Thyroid gland (tissue), 4 donors: Measurements from ENCODE around the gene NOP16. TPM values are rescaled to one million over a fixed set of nuclear protein-coding genes. Genes with fewer than 3 reads are reported as not detected.

ENCODE experiments used
- DNase-seq, 2 donors: peaks; one replicate each; pipeline ENCODE4 v3.0.0-alpha.2; 2019
- H3K27ac ChIP-seq, 3 donors: fragments of 200-600 bp; sonication (generic); 1 replicate in 2 of 3; 2 replicates in 1 of 3; pipeline ENCODE4 v1.5.1; 2016 to 2019; ENCODE audit warnings: mild to moderate bottlenecking in 1 of 3, moderate library complexity in 1 of 3
- H3K27me3 ChIP-seq: fragments of 200-600 bp; sonication (generic); one replicate; pipeline ENCODE4 v1.5.1; 2019
- H3K36me3 ChIP-seq, 2 donors: fragments of 200-600 bp; sonication (generic); one replicate each; pipeline ENCODE4 v1.5.1; 2016 to 2019
- H3K4me1 ChIP-seq, 2 donors: fragments of 200-600 bp; sonication (generic); one replicate each; pipeline ENCODE4 v1.5.1; 2017 to 2019
- H3K4me3 ChIP-seq, 3 donors: fragments of 200-600 bp; sonication (generic); replicated peaks in 1 of 3; 1 replicate in 2 of 3; 2 replicates in 1 of 3; pipeline ENCODE4 v1.5.1; 2016; ENCODE audit warnings: mild to moderate bottlenecking in 1 of 3
- H3K9me3 ChIP-seq: fragments of 200-600 bp; sonication (generic); one replicate; pipeline ENCODE4 v1.5.1; 2017
- CTCF ChIP-seq, 6 experiments: fragments of 200-600 bp in 3 of 6; fragments of 450-650 bp in 3 of 6; sonication (generic) in 3 of 6; IDR thresholded peaks; one replicate each; pipeline ENCODE4 v1.5.1; 2016 to 2019; ENCODE audit warnings: antibody characterized with exemption in 6 of 6, mild to moderate bottlenecking in 2 of 6, inconsistent platforms in 1 of 6, moderate library complexity in 1 of 6
- POLR2A ChIP-seq, 2 donors: fragments of 450-650 bp; IDR thresholded peaks; one replicate each; pipeline ENCODE4 v1.6.1; 2017; ENCODE audit warnings: antibody characterized with exemption in 2 of 2, mild to moderate bottlenecking in 2 of 2, moderate library complexity in 1 of 2
- WGBS, 2 donors: methylation state at CpG; one replicate each; pipeline ENCODE4 v1.1.5; 2017; 5-methylcytosine and 5-hydroxymethylcytosine counted together
- intact Hi-C: fragments of 100-400 bp; cut with DNase I; formaldehyde crosslinking; loops from one replicate; pipeline ENCODE4 v1.15.1; 2023
- total RNA-seq, 4 donors: library from RNA; depleted of rRNA; stranded (reverse); fragments of >200 nt; gene quantifications; one replicate each; pipeline ENCODE4 v1.2.3, GENCODE V29; 2016

Gene NOP16
- total RNA-seq = 10 to 100 TPM in 2 of 4 donors, 1 to 10 TPM in 2; 4.7 to 13.7 (median 8.2) TPM

- H3K36me3 ChIP-seq = peaks cover 21 to 30% of the 10 kb centered on the region in 2 donors
- peak within 1 kb of the TSS; percentile 93 to 97 (median 96) for H3K27ac ChIP-seq
- 0 to 1% methylated on average over 34 to 46 of the region's 47 CpGs for WGBS, 2 donors
- TF ChIP-seq CTCF (IDR thresholded peaks at IDR 0.05) (peak in 2 of 6 experiments; percentile 29 to 42), POLR2A (IDR thresholded peaks at IDR 0.05) (peak in 1 of 2 donors; percentile 41)
- no peaks in the 10 kb centered on the region for H3K9me3 ChIP-seq
- DNase-seq = peak; percentile 100
- intact Hi-C loops = no loop called here
- H3K27me3 ChIP-seq = no peaks in the 10 kb centered on the region
- H3K4me3 ChIP-seq = peak within 1 kb of the TSS; percentile 60 to 90 (median 70)
- H3K4me1 ChIP-seq = peaks cover 8 to 19% of the 10 kb centered on the region in 2 donors
Observed at GRCh38 chr5:176388444-176389134, at the start of gene NOP16, which contains the start of gene HIGD2A. Gene NOP16 (minus strand): TSS chr5:176388598. CDS start chr5:176388539, 59 bp downstream. Gene HIGD2A (plus strand): TSS chr5:176388751. CDS start chr5:176388820, 69 bp downstream.

- no peak for DNase-seq
- TF ChIP-seq POLR2A (IDR thresholded peaks at IDR 0.05) (no peak), CTCF (IDR thresholded peaks at IDR 0.05) (no peak)
- 51 to 81% methylated on average over 5 of the region's 5 CpGs for WGBS, 2 donors
- H3K27me3 ChIP-seq = no peaks in the 10 kb centered on the region
- H3K36me3 ChIP-seq = no peaks in the 10 kb centered on the region
- H3K4me1 ChIP-seq = no peaks in the 10 kb centered on the region
- H3K4me3 ChIP-seq = no peak overlapping the region
- no peak overlapping the region for H3K27ac ChIP-seq
- no peaks in the 10 kb centered on the region for H3K9me3 ChIP-seq
- intact Hi-C loops = no loop called here
Observed at GRCh38 chr5:176436656-176437055, 48.3 kb upstream of the NOP16 start.

GRCh38 chr5:176432707-176433106, 44.3 kb upstream of the NOP16 start:
- intact Hi-C loops = no loop called here

GRCh38 chr5:176429972-176430371, 41.6 kb upstream of the NOP16 start:
- DNase-seq = no peak
- intact Hi-C loops = no loop called here
- Histone ChIP-seq H3K9me3 (no peaks in the 10 kb centered on the region), H3K4me1 (no peaks in the 10 kb centered on the region), H3K4me3 (no peak overlapping the region), H3K27me3 (no peaks in the 10 kb centered on the region), H3K27ac (no peak overlapping the region), H3K36me3 (no peaks in the 10 kb centered on the region)
- TF ChIP-seq POLR2A (IDR thresholded peaks at IDR 0.05) = no peak
- TF ChIP-seq CTCF (IDR thresholded peaks at IDR 0.05) = no peak
- WGBS, 2 donors = 66 to 72% methylated on average over 4 of the region's 4 CpGs

More at GRCh38 chr5:176432707-176433106, 44.3 kb upstream of the NOP16 start:
- TF ChIP-seq POLR2A (IDR thresholded peaks at IDR 0.05) (no peak), CTCF (IDR thresholded peaks at IDR 0.05) (no peak)
- no peaks in the 10 kb centered on the region for H3K4me1 ChIP-seq
- H3K9me3 ChIP-seq = no peaks in the 10 kb centered on the region
- no peak overlapping the region for H3K4me3 ChIP-seq
- no peaks in the 10 kb centered on the region for H3K27me3 ChIP-seq
- no peaks in the 10 kb centered on the region for H3K36me3 ChIP-seq
- DNase-seq = no peak
- WGBS, 2 donors = 90% methylated on average over 5 of the region's 5 CpGs
- H3K27ac ChIP-seq = no peak overlapping the region

- DNase-seq = no peak
- Histone ChIP-seq H3K4me3 (no peak overlapping the region), H3K4me1 (no peaks in the 10 kb centered on the region), H3K9me3 (no peaks in the 10 kb centered on the region), H3K27ac (no peak overlapping the region), H3K27me3 (no peaks in the 10 kb centered on the region), H3K36me3 (no peaks in the 10 kb centered on the region)
- WGBS, 2 donors = 77 to 82% methylated on average over 4 of the region's 4 CpGs
- intact Hi-C loops = no loop called here
- no peak for TF ChIP-seq CTCF (IDR thresholded peaks at IDR 0.05)
- TF ChIP-seq POLR2A (IDR thresholded peaks at IDR 0.05) = no peak
Observed at GRCh38 chr5:176427971-176428370, 39.6 kb upstream of the NOP16 start.
